NCI-H146 treated with DMSO at 0.1 percent for 48 hours (cell line): Measurements from ENCODE around the gene TTLL11.
"Not testable (repeated sequence)": the region's sequence is repeated elsewhere in the genome, so short reads cannot be mapped to it uniquely, and the experiment has no call there.

Source experiments
- DNase-seq: peaks from one replicate; lab custom pipeline; 2025; ENCODE audit not compliant: unreplicated experiment; lab: John Stamatoyannopoulos, UW

TTLL11 gene

GRCh38 chr9:122085260-122085659 lies 7.8 kb downstream of the TTLL11 start:
- DNase-seq: no peak

- no peak for DNase-seq
Measured at GRCh38 chr9:122084026-122084675, 9.0 kb downstream of the TTLL11 start.

- no peak for DNase-seq
Measured at GRCh38 chr9:122080986-122081385, 12.1 kb downstream of the TTLL11 start.

- no peak for DNase-seq
Measured at GRCh38 chr9:122078557-122078956, 14.6 kb downstream of the TTLL11 start.

- no peak for DNase-seq
Measured at GRCh38 chr9:122076773-122077172, 16.3 kb downstream of the TTLL11 start.

GRCh38 chr9:122076117-122076516 lies 17.0 kb downstream of the TTLL11 start:
- DNase-seq: no peak

GRCh38 chr9:122075135-122076030 lies 17.7 kb downstream of the TTLL11 start:
- no peak for DNase-seq

- no peak for DNase-seq
Measured at GRCh38 chr9:122071715-122072114, 21.4 kb downstream of the TTLL11 start.

GRCh38 chr9:122070728-122071515 lies 22.2 kb downstream of the TTLL11 start:
- DNase-seq: no peak

- not testable (repeated sequence) for DNase-seq
Measured at GRCh38 chr9:122066680-122067079, 26.4 kb downstream of the TTLL11 start.

- DNase-seq: no peak
Measured at GRCh38 chr9:122065923-122066629, 27.0 kb downstream of the TTLL11 start.

GRCh38 chr9:122060481-122060880 lies 32.6 kb downstream of the TTLL11 start:
- DNase-seq: no peak

GRCh38 chr9:122059955-122060324 lies 33.2 kb downstream of the TTLL11 start:
- no peak for DNase-seq

- no peak for DNase-seq
Measured at GRCh38 chr9:122059214-122059954, 33.7 kb downstream of the TTLL11 start.

GRCh38 chr9:122058709-122059108 lies 34.4 kb downstream of the TTLL11 start:
- DNase-seq: no peak

- no peak for DNase-seq
Measured at GRCh38 chr9:122058051-122058450, 35.1 kb downstream of the TTLL11 start.

GRCh38 chr9:122057211-122057610 lies 35.9 kb downstream of the TTLL11 start:
- DNase-seq: no peak

GRCh38 chr9:122056484-122056883 lies 36.6 kb downstream of the TTLL11 start:
- DNase-seq: no peak

GRCh38 chr9:122055701-122056100 lies 37.4 kb downstream of the TTLL11 start:
- DNase-seq: no peak
